Epithelial cell of esophagus (primary cell): ENCODE measurements around the gene MLANA.

Experiments used
- DNase-seq: peaks from one replicate; pipeline ENCODE4 v3.0.0; 2010; ENCODE audit warnings: low read depth
- H3K4me3 ChIP-seq: 2 replicates; pipeline ENCODE4 v1.5.1; 2011; ENCODE audit warnings: mild to moderate bottlenecking, low read length, control low read depth
- CTCF ChIP-seq: IDR thresholded peaks from 2 replicates; pipeline ENCODE4 v1.5.1; 2011; ENCODE audit warnings: low read depth, mild to moderate bottlenecking, low read length, control low read depth, inconsistent platforms; ENCODE audit not compliant: insufficient read depth; ENCODE audit errors: missing control alignments

The MLANA gene

GRCh38 chr9:5869315-5870019 is 21.2 kb upstream of the MLANA start:
- peak; percentile 67 for TF ChIP-seq CTCF

GRCh38 chr9:5870020-5870339 is 20.7 kb upstream of the MLANA start:
- no peak for DNase-seq
- no peak overlapping the region for H3K4me3 ChIP-seq
- no peak for TF ChIP-seq CTCF

More at GRCh38 chr9:5869315-5870019, 21.2 kb upstream of the MLANA start:
- no peak overlapping the region for H3K4me3 ChIP-seq
- peak; percentile 62 for DNase-seq

GRCh38 chr9:5870691-5871090 is 20.0 kb upstream of the MLANA start:
- H3K4me3 ChIP-seq = no peak overlapping the region
- no peak for DNase-seq
- TF ChIP-seq CTCF = no peak

- peak; percentile 75 for DNase-seq
- TF ChIP-seq CTCF = no peak
- no peak overlapping the region for H3K4me3 ChIP-seq
These were observed 18.9 kb upstream of the MLANA start for GRCh38 chr9:5871785-5872184.

- TF ChIP-seq CTCF = no peak
- DNase-seq = no peak
- H3K4me3 ChIP-seq = no peak overlapping the region
These were observed 18.2 kb upstream of the MLANA start for GRCh38 chr9:5872511-5872910.

GRCh38 chr9:5873439-5873838 is 17.2 kb upstream of the MLANA start:
- H3K4me3 ChIP-seq = no peak overlapping the region
- no peak for DNase-seq
- TF ChIP-seq CTCF = no peak

GRCh38 chr9:5874048-5874447 is 16.6 kb upstream of the MLANA start:
- H3K4me3 ChIP-seq = no peak overlapping the region
- TF ChIP-seq CTCF = no peak
- DNase-seq = no peak
